HUES48 (cell line): Measurements from ENCODE around the gene CDC42BPB.
A peak's percentile ranks its signal among the peaks of the same experiment; 100 is the strongest.
"Not testable (repeated sequence)": the region's sequence is repeated elsewhere in the genome, so short reads cannot be mapped to it uniquely, and the experiment has no call there.

Experiments
- H3K27ac ChIP-seq: one replicate; pipeline ENCODE4 v1.7.0; 2013; ENCODE audit warnings: low read depth, low read length, inconsistent platforms
- H3K27me3 ChIP-seq: 2 replicates; pipeline ENCODE4 v1.6.1; 2013; ENCODE audit warnings: mild to moderate bottlenecking, low read length; ENCODE audit not compliant: control insufficient read depth, insufficient read depth
- H3K36me3 ChIP-seq: 2 replicates; pipeline ENCODE4 v1.6.1; 2013; ENCODE audit warnings: low read length; ENCODE audit not compliant: control insufficient read depth, insufficient read depth
- H3K4me1 ChIP-seq: 2 replicates; pipeline ENCODE4 v1.6.1; 2013; ENCODE audit warnings: mild to moderate bottlenecking, low read length; ENCODE audit not compliant: control insufficient read depth, insufficient read depth
- H3K4me3 ChIP-seq: 2 replicates; pipeline ENCODE4 v1.5.1; 2013; ENCODE audit warnings: mild to moderate bottlenecking, low read depth, low read length
- H3K9ac ChIP-seq: 2 replicates; pipeline ENCODE4 v1.6.1; 2013; ENCODE audit warnings: mild to moderate bottlenecking, low read depth, low read length, moderate library complexity
- H3K9me3 ChIP-seq: 2 replicates; pipeline ENCODE4 v1.6.1; 2013; ENCODE audit warnings: low read length; ENCODE audit not compliant: control insufficient read depth, insufficient read depth

The CDC42BPB gene

GRCh38 chr14:102928412-102929240, 128.7 kb downstream of the CDC42BPB start:
- H3K36me3 ChIP-seq, result peaks cover 8% of the 10 kb centered on the region
- no peak overlapping the region for H3K27ac ChIP-seq
- peak overlapping the region; percentile 76 for H3K4me3 ChIP-seq
- H3K4me1 ChIP-seq, result peaks cover 18% of the 10 kb centered on the region
- no peak overlapping the region for H3K9ac ChIP-seq
- H3K9me3 ChIP-seq, result no peaks in the 10 kb centered on the region
- peaks cover 81% of the 10 kb centered on the region for H3K27me3 ChIP-seq

DNA sequence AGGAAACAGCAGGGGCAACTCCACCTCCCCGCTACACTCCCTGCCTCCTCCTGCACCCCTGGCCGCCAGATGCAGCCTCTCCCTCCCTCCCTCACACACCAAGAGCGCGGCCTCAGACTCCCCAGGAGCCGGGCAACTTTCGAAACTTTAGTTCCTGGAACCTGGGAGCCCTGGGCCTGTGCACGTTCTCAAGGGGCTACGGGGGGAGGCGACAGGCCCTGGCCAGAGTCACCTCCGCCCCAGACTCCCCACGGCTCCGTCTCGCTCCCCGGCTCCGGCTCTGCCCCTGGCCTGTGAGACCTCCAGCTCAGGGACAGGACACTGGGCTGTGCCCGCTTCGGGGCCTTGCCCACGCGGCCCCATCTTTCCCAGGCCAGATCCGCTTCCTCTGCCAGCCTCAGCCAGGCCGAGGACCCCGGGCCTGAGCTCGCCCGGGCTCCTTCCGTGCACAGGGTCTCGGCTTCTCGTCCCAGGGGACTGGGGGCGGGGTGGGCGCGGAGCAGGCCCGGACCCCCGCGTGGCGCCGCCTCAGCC, 129.4 kb downstream of the CDC42BPB start:
- H3K9me3 ChIP-seq, result no peaks in the 10 kb centered on the region
- peaks cover 88% of the 10 kb centered on the region for H3K27me3 ChIP-seq
- H3K4me1 ChIP-seq, result peaks cover 18% of the 10 kb centered on the region
- H3K9ac ChIP-seq, result no peak overlapping the region
- peaks cover 1% of the 10 kb centered on the region for H3K36me3 ChIP-seq
- H3K4me3 ChIP-seq, result peak overlapping the region; percentile 76
- H3K27ac ChIP-seq, result no peak overlapping the region

- peak overlapping the region; percentile 76 for H3K4me3 ChIP-seq
- no peak overlapping the region for H3K27ac ChIP-seq
- peaks cover 18% of the 10 kb centered on the region for H3K4me1 ChIP-seq
- H3K27me3 ChIP-seq, result peaks cover 93% of the 10 kb centered on the region
- no peaks in the 10 kb centered on the region for H3K36me3 ChIP-seq
- H3K9me3 ChIP-seq, result no peaks in the 10 kb centered on the region
- H3K9ac ChIP-seq, result no peak overlapping the region
Measured at GRCh38 chr14:102927346-102927877, 129.9 kb downstream of the CDC42BPB start.

DNA sequence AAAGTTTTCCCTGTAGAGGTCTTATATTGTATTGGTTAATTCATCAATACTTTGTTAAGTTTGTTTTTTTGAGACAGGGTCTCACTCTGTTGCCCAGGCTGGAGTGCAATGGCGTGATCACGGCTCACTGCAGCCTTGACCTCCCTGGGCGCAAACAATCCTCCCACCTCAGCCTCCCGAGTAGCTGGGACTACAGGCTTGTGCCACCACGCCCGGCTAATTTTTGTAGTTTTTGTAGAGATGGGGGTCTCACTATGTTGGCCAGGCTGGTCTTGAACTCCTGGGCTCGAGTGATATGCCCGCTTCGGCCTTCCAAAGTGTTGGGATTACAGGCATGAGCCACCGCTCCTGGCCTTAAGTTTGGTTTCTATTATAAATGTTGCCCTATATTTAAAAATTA, 130.5 kb downstream of the CDC42BPB start:
- H3K9me3 ChIP-seq, H3K9ac ChIP-seq, H3K4me3 ChIP-seq, H3K36me3 ChIP-seq, H3K27ac ChIP-seq: not testable (repeated sequence)
- Histone ChIP-seq H3K27me3 (peaks cover 98% of the 10 kb centered on the region), H3K4me1 (peaks cover 18% of the 10 kb centered on the region)

- Histone ChIP-seq H3K27me3 (peaks cover 93% of the 10 kb centered on the region), H3K36me3 (no peaks in the 10 kb centered on the region), H3K4me3 (no peak overlapping the region), H3K4me1 (peaks cover 18% of the 10 kb centered on the region), H3K9ac (no peak overlapping the region), H3K27ac (no peak overlapping the region), H3K9me3 (no peaks in the 10 kb centered on the region)
Measured at GRCh38 chr14:102926104-102926503, 131.2 kb downstream of the CDC42BPB start.

- H3K27ac ChIP-seq, result no peak overlapping the region
- H3K9ac ChIP-seq, result no peak overlapping the region
- peaks cover 18% of the 10 kb centered on the region for H3K4me1 ChIP-seq
- H3K9me3 ChIP-seq, result no peaks in the 10 kb centered on the region
- no peaks in the 10 kb centered on the region for H3K36me3 ChIP-seq
- H3K4me3 ChIP-seq, result no peak overlapping the region
- H3K27me3 ChIP-seq, result peaks cover 93% of the 10 kb centered on the region
Measured at GRCh38 chr14:102925646-102926045, 131.7 kb downstream of the CDC42BPB start.

- Histone ChIP-seq H3K9me3 (no peaks in the 10 kb centered on the region), H3K4me1 (peaks cover 18% of the 10 kb centered on the region), H3K27me3 (peaks cover 85% of the 10 kb centered on the region), H3K27ac (no peak overlapping the region), H3K9ac (no peak overlapping the region), H3K4me3 (no peak overlapping the region), H3K36me3 (no peaks in the 10 kb centered on the region)
Measured at GRCh38 chr14:102924632-102925588, 132.4 kb downstream of the CDC42BPB start.

DNA sequence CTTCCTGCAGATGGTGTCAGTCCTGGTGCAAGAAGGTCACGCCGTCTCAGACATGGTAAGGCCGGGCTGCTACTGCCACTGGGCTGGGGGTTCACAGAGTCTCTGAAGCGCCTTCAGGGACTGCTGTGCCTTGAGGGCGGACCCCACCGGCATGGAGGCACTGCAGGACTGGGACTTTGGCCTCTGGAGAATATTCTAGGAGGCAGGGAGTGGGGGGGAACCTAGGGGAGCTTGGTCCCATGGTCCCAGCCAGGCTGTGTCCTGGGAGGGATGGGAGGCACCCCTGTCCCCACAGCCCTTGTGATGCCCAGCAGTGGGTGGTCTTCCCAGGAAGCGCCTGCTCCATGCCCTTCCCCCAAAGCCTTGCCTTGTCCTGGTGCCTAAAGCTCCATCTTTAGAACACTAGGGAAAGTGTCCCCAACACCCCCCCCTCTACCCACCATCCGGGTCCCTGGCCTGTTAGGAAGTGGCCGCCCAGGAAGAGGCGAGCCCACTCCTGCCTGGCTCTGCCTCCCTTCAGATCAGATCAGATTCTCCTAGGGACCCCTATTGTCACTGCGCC, 133.3 kb downstream of the CDC42BPB start:
- Histone ChIP-seq H3K9me3 (no peaks in the 10 kb centered on the region), H3K36me3 (no peaks in the 10 kb centered on the region), H3K27me3 (peaks cover 76% of the 10 kb centered on the region), H3K27ac (no peak overlapping the region), H3K4me3 (peak overlapping the region; percentile 60; the same call in 1 of the 2 replicates), H3K4me1 (peaks cover 15% of the 10 kb centered on the region), H3K9ac (no peak overlapping the region)

GRCh38 chr14:102923201-102923924, 134.0 kb downstream of the CDC42BPB start:
- Histone ChIP-seq H3K4me1 (peaks cover 15% of the 10 kb centered on the region), H3K27me3 (peaks cover 70% of the 10 kb centered on the region), H3K9ac (no peak overlapping the region), H3K27ac (no peak overlapping the region), H3K4me3 (peak overlapping the region; percentile 60), H3K36me3 (no peaks in the 10 kb centered on the region), H3K9me3 (no peaks in the 10 kb centered on the region)
